ENCODE results near the gene EMC10.

Gene EMC10

GRCh38 chr19:50506700-50507099, 30.4 kb downstream of the EMC10 start:
- ATAC-seq (ENCODE audit: low read depth): no peak

DNA sequence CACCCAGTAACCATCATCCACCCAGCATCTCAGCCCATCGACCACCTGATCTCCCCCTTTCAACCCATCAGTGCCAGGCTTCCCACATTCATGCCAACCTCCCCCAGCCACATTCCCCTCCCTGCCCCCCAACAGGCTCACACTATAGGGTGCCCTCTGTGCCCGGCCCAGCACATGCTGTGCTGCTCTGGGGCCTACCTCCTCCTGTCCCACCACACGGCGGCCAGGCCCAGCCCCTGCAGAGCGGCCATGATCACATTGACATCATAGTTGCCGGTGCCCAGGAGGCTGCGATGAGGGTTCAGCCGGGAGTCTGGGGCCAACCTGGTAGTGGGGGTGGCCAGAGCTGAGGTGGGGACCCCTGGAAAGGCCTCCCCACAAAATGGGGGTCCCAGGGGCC, 31.1 kb downstream of the EMC10 start:
- no peak for TF ChIP-seq CTCF (IDR thresholded peaks at IDR 0.05; ENCODE audit: poor library complexity, severe bottlenecking)
- Histone ChIP-seq H3K9me3 (ENCODE audit: severe bottlenecking) (no peaks in the 10 kb centered on the region), H3K27me3 (ENCODE audit: insufficient read depth, poor library complexity, severe bottlenecking) (no peaks in the 10 kb centered on the region), H3K27ac (ENCODE audit: poor library complexity, severe bottlenecking) (no peak overlapping the region), H3K4me3 (ENCODE audit: severe bottlenecking) (no peak overlapping the region), H3K4me1 (ENCODE audit: insufficient read depth, poor library complexity, severe bottlenecking) (no peaks in the 10 kb centered on the region), H3K36me3 (ENCODE audit: low read depth) (no peaks in the 10 kb centered on the region)
- DNase-seq (ENCODE audit: low spot score) (no peak), ATAC-seq (ENCODE audit: low read depth) (no peak)

More at GRCh38 chr19:50506700-50507099, 30.4 kb downstream of the EMC10 start:
- H3K9me3 ChIP-seq (ENCODE audit: severe bottlenecking): no peaks in the 10 kb centered on the region
- H3K27me3 ChIP-seq (ENCODE audit: insufficient read depth, poor library complexity, severe bottlenecking): no peaks in the 10 kb centered on the region
- no peak overlapping the region for H3K27ac ChIP-seq (ENCODE audit: poor library complexity, severe bottlenecking)
- H3K4me3 ChIP-seq (ENCODE audit: severe bottlenecking): no peak overlapping the region
- no peak for TF ChIP-seq CTCF (IDR thresholded peaks at IDR 0.05; ENCODE audit: poor library complexity, severe bottlenecking)
- H3K4me1 ChIP-seq (ENCODE audit: insufficient read depth, poor library complexity, severe bottlenecking): no peaks in the 10 kb centered on the region
- no peak for DNase-seq (ENCODE audit: low spot score)
- H3K36me3 ChIP-seq (ENCODE audit: low read depth): no peaks in the 10 kb centered on the region

GRCh38 chr19:50508843-50509190, 32.5 kb downstream of the EMC10 start:
- DNase-seq (ENCODE audit: low spot score) (no peak), ATAC-seq (ENCODE audit: low read depth) (no peak)
- Histone ChIP-seq H3K27me3 (ENCODE audit: insufficient read depth, poor library complexity, severe bottlenecking) (no peaks in the 10 kb centered on the region), H3K9me3 (ENCODE audit: severe bottlenecking) (no peaks in the 10 kb centered on the region), H3K36me3 (ENCODE audit: low read depth) (no peaks in the 10 kb centered on the region), H3K4me3 (ENCODE audit: severe bottlenecking) (no peak overlapping the region), H3K4me1 (ENCODE audit: insufficient read depth, poor library complexity, severe bottlenecking) (no peaks in the 10 kb centered on the region), H3K27ac (ENCODE audit: poor library complexity, severe bottlenecking) (no peak overlapping the region)
- TF ChIP-seq CTCF (IDR thresholded peaks at IDR 0.05; ENCODE audit: poor library complexity, severe bottlenecking): no peak

DNA sequence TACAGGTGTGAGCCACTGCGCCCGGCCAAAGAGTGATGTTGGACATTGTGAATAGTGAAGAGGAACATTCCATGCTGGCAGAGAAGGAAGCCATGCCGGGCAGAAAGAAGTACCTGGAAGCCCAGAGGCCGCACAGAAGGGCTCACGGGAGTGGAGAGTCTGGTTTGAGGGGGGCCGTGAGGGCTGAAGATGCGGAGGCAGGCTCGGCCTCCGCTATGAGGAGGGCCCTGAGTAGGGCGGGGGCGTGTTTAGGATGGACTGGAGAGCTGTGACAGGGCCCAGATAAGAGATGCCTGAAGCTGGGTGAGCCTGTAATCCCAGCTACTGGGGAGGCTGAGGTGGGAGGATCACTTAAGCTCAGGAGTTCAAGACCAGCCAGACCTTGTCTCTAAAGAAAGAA, 33.1 kb downstream of the EMC10 start:
- no peak for ATAC-seq (ENCODE audit: low read depth)
- H3K27ac ChIP-seq (ENCODE audit: poor library complexity, severe bottlenecking): no peak overlapping the region
- no peaks in the 10 kb centered on the region for H3K4me1 ChIP-seq (ENCODE audit: insufficient read depth, poor library complexity, severe bottlenecking)
- TF ChIP-seq CTCF (IDR thresholded peaks at IDR 0.05; ENCODE audit: poor library complexity, severe bottlenecking): no peak
- H3K36me3 ChIP-seq (ENCODE audit: low read depth): no peaks in the 10 kb centered on the region
- DNase-seq (ENCODE audit: low spot score): no peak
- no peak overlapping the region for H3K4me3 ChIP-seq (ENCODE audit: severe bottlenecking)
- H3K9me3 ChIP-seq (ENCODE audit: severe bottlenecking): no peaks in the 10 kb centered on the region
- H3K27me3 ChIP-seq (ENCODE audit: insufficient read depth, poor library complexity, severe bottlenecking): no peaks in the 10 kb centered on the region

- TF ChIP-seq CTCF (IDR thresholded peaks at IDR 0.05; ENCODE audit: poor library complexity, severe bottlenecking): no peak
- ATAC-seq (ENCODE audit: low read depth): no peak
- DNase-seq (ENCODE audit: low spot score): no peak
- H3K9me3 ChIP-seq (ENCODE audit: severe bottlenecking): no peaks in the 10 kb centered on the region
- H3K27me3 ChIP-seq (ENCODE audit: insufficient read depth, poor library complexity, severe bottlenecking): no peaks in the 10 kb centered on the region
- H3K4me3 ChIP-seq (ENCODE audit: severe bottlenecking): peak overlapping the region; percentile 61
- H3K4me1 ChIP-seq (ENCODE audit: insufficient read depth, poor library complexity, severe bottlenecking): no peaks in the 10 kb centered on the region
- H3K27ac ChIP-seq (ENCODE audit: poor library complexity, severe bottlenecking): peak overlapping the region; percentile 6
- H3K36me3 ChIP-seq (ENCODE audit: low read depth): no peaks in the 10 kb centered on the region
Observed at GRCh38 chr19:50510121-50510670, 33.9 kb downstream of the EMC10 start.

All from RWPE2 (cell line).